Measurements from ENCODE around the gene LDLRAD2.

Gene LDLRAD2

DNA sequence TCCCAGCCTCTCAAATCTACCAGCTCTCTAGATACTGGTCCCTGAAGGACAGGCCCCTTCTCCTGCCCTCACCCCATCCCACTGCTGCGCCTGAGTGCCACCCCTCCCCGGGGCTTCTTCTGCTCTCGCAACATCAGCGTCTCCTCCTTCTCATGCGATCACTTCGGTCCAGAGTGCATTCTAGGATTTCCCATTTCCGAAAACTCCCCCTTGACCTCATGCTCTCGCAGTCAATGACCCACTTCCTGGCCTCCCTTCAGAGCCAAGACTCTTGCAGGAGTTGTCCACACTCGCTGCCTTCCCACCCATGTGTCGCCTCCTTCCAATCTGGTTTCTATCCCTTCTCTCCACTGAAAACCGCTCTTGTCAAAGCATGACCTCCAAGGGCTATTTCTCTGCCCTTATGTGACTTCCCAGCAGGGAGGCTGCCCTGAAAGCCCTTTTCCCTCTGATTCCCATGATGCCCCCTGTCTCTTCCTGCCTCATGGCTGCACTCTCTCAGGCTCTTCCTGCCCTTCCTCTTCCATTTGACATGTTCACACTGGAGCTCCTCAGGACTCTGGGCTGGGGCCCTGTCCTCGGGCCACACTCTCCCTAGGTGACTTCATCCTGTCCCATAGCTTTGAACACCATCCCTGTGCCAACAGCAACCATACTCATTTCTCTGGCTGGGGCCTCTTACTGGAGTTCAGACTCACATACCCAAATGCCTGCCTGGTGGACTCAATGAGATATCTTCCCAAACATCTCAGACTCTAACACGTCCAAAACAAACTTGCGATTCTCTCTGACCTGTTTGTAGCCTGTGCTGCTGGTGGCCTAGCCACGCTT lies 46.0 kb downstream of the LDLRAD2 start:
- no peak for DNase-seq (ENCODE audit: low spot score)

DNA sequence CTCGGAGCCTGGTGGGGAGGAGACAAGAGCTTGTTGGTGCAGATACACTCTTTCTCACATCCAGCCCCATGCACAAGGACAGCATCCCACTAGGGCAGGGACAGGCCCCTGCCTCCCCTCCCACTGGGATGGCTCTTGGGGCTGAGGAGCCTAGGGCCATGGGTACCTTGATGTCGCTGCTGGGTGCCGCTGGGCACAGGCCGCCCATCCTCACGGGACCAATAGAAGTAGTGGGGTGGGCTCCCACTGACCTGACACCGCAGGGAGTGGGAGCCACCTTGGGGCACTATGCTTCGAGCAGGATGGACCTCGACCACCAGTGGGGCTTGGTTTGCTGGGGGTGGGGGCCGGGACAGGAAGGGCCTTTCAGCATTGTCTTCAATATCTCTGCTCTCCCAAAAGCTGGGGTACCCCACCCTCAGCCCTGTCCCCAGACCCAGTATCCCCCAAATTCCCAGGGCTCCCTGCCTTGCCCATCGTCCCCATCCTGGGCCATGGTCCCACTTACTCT lies 47.7 kb downstream of the LDLRAD2 start:
- no peak for DNase-seq (ENCODE audit: low spot score)
- FAIRE-seq: no peak

More for the DNA sequence above, 46.0 kb downstream of the LDLRAD2 start:
- no peak for FAIRE-seq

DNA sequence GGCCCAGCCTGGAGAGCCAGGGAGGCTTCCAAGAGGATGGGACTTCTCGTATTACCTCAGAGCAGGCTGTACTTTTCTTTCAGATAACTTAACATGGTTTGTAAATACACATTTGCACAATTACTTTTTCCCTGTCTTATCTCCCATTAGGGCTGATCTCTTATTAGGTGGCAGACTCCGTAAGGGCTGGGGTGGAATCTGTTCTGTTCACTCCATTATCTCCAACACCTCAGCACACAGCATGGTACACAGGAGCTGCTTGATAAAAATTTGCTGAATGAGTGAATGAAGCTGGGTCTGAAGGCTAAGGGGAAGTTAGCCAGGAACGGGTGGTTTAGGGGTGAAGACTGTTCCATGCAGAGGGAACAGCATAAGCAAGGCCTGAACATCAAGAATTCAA lies 48.9 kb downstream of the LDLRAD2 start:
- FAIRE-seq (no peak), DNase-seq (ENCODE audit: low spot score) (no peak)

DNA sequence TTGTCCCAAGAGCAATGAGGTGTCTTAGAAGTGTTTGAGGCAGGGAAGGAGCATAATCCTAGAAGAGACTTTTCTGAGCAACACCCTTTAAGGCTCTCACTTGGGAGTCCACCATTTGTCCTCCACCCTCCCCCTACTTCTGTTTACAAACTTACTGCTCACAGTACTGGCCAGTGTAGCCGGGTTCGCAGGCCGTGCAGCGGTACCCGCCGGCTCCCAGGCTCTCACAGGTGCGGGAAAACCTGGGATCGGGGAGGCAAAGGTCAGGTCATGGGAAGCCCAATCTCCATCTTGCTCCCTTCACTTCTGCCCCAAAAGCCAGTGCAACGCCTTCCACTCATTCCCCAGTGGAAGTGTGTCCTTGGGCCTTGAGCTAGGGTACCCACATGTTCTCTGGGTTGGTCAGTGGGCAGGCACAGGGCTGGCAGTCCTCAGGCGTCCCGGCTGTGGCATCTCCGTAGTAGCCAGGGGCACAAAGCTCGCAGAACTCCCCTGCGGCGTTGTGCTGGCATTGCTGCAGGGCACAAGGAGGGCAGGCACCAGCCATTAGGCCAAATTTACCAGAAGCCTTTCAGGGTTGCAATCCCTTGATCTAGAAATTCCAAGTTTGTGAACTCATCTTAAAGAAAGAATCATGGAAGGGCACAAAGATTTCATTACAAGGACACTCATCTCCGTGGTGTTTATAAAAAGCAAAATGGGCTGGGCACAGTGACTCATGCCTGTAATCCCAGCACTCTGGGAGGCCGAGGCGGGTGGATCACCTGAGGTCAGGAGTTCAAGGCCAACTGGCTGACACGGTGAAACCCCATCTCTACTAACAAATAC lies 49.8 kb downstream of the LDLRAD2 start:
- DNase-seq (ENCODE audit: low spot score): peak; percentile 31
- FAIRE-seq: no peak

DNA sequence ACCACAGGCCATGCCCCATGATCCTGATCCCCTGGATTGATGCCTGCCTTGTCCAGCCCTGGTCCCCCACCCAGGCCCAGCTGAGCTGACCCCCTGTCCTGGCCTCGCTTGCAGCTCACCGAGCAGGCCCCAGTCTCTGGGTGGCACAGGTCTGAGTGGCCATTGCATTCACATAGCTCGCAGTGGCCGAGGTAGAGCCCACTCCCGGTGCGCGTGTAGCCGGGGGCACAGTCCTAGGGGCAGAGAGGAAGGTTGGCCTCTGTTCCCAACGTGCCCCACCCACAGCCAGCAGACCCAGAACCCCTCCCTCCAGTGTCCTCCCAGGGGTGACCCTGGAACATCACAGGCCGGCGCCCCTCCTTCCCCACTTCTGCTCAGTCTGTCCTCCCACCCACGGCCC lies 51.9 kb downstream of the LDLRAD2 start:
- FAIRE-seq (no peak), DNase-seq (ENCODE audit: low spot score) (no peak)

DNA sequence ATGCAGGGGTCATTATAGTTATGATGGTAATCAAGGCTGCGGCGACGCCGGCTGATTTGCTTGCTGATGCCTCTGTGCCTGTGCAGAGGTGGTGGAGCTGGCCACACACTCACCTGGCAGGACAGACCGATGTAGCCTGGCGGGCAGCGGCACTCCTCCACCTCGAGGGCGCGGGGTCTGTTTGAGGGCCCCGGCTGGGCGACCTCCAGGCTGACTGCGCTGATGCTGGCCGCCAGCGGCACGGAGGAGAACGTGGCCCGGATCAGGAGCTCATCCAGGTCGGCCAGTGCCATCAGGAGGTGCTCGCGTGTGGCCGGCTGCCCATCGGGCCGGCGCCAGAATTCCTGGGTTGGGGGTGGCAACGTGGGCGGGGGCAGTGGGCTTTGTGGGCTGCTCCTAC lies 52.7 kb downstream of the LDLRAD2 start:
- no peak for FAIRE-seq

DNA sequence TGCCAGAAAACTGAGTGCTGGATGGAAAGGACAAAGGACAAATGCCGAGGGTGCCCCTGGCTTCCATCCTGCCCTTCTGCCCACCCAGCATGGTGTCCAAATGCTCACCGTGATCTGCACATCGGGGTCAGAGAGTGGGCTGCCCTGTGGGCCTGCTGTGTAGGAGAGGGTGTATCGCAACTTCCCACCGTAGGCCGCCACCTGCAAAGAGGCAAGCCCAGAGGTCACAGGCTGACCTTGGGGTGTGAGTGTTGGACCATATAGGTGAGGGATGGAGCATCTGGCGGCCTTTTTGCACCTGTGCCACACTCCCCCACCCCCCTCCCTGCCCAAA lies 53.5 kb downstream of the LDLRAD2 start:
- FAIRE-seq: no peak
- no peak for DNase-seq (ENCODE audit: low spot score)

More for the DNA sequence above, 52.7 kb downstream of the LDLRAD2 start:
- no peak for DNase-seq (ENCODE audit: low spot score)

DNA sequence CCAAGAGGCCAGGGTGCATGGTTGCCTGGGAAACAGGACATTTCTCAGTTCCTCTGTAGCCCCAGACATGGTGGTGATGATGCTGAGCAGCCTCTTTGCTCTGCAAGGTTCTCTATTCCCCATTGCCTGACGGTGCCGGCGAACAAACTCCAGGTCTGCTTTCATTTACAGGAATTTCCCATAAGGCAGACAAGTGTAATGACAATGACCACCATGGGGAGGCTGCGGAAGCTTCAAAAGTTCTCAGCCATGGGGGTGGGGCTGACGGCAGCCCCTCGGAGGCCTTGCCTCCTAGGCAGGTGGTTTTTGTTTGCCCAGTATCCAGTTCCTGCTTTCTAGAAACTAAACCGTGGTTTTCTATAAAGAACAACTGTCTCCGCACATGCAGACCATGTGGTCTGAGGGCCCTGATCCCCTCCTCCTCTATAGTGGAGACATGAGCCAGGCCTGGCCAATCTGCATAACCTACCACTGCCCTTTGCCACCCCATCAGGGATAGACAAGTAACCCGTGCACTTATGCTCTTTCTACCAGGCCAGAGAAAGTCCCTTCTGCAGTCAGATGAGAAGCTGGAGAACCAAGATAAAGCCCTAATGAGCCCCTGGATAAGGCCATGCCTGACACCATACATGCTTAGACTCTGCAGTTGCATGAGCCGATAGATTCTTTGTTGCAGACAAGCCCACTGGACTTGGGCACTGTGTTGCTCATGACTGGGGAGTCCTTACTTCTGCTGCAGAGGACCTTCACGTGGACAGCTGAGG lies 54.1 kb downstream of the LDLRAD2 start:
- no peak for FAIRE-seq
- DNase-seq (ENCODE audit: low spot score): no peak

DNA sequence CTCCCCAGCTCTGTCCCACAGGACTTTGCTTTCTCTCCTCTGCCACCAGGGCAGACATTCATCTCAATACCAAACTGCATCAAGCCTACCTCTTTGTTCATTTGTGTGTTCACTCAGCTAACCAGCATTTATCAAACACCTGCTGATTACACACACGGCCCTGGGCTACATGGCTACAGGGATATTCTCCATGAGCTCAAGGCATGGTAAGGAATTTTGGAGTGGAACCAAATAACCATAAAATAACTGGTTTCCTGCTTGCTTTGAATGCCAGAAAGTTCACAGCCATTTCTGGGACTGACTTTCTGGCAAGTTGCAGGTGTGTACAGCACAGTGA lies 54.6 kb downstream of the LDLRAD2 start:
- DNase-seq (ENCODE audit: low spot score) (no peak), FAIRE-seq (no peak)

DNA sequence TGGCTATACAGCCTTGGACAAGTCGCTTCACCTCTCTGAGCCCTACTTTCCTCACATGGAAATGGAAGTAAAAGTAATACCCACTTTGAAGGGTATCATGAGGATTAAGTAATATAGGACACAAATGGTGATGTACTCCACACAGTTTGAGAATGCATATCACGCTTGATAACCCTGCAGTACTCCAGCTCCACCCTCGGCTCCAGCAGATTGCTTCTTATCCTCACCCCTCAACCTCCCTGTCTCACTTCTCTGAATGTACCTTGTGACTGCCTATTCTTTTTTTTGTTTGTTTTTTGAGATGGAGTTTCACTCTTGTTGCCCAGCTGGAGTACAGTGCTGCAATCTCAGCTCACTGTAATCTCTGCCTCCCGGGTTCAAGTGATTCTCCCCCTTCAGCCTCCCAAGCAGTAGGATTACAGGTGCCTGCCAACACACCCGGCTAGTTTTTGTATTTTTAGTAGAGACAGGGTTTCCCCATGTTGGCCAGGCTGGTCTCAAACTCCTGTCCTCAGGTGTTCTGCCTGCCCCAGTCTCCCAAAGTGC lies 55.5 kb downstream of the LDLRAD2 start:
- DNase-seq (ENCODE audit: low spot score) (no peak), FAIRE-seq (no peak)

DNA sequence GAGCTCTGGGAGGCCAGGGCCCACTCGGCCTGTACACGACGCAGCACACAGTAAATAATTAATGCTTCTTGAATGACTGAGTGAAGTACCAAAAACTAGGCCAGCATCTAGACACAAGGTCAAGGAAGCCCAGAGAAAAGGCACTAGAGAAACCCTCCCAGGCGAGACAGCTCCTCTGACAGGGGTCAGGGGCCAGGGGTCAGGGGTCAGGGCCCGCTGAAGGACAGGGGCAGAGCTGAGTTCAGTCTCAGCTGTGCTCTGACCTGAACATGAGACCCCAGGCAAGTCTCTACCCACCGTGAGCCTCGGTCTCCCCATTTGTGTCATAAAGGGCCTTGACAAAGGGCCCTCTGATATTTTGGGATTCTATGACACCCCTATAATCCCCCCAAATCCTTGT lies 56.4 kb downstream of the LDLRAD2 start:
- DNase-seq (ENCODE audit: low spot score): no peak
- FAIRE-seq: no peak

DNA sequence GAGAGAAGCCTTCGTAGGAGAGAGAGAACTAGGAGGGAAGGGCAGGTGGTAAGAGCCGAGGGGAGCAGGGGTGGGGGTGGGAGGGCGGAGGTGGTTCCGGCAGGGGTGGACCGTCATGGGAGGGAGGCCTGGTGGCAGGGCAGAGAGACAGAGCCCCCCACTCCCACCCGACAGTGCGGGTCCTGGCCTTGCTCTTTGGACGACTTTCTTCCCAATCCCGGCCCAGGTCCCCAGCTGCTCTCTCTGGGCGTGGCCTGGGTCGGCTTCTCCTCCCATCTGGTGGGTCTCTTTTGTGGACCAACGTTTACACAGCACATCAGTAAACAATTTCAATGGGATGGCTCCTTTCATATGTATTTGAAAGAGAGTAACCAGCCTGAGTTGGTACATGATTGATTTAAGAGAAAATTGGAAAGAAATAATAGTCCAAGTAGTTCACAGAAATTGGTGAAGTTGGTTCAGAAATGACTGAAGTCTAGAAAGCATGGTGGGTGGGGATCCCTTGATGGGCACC lies 56.9 kb downstream of the LDLRAD2 start:
- FAIRE-seq (no peak), DNase-seq (ENCODE audit: low spot score) (no peak)

DNA sequence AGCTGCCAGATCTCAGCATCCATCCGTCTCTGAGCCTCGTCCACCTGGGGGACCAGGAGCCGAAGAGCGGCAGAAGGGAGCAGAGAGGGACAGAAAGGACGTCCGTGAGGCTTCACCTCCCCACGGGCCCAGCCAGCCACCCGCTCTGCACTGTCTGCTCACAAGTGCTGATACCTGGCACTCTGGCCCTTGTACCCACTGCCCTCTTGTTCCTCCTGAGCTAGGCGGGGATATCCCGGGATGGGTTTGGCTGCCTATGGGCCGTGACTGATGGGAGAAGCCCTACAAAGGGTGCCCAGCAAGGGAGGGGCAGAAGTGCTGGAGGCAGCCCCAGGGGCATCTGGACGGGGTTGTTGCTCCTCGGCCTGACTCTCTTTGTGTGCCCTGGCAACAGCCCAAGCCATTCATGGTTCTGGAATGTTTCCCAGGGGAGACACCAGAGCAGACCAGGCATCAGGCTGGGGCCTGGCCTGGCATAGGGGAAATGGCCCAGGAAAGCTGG lies 57.6 kb downstream of the LDLRAD2 start:
- peak; percentile 96 for DNase-seq (ENCODE audit: low spot score)

DNA sequence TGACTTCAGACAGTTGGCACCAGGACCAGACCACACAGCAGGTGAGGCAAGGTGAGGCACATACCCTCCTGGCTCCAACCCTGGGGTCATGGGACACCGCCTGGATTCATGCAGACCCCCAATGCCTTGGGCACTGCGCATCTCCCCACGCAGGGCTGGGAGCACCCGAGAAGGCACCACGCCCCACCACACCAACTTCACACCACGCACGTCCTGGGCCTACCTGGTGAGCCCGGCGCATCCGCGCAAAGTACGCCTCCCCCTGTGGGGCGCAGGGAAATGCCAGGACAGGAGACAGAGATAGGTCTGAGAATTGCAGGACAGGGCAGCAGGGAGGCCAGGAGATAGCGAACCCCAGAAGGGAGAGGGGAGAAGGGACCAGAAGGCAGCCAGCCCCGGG lies 58.5 kb downstream of the LDLRAD2 start:
- DNase-seq (ENCODE audit: low spot score) (no peak), FAIRE-seq (no peak)

More for the DNA sequence above, 57.6 kb downstream of the LDLRAD2 start:
- FAIRE-seq: peak; percentile 70

DNA sequence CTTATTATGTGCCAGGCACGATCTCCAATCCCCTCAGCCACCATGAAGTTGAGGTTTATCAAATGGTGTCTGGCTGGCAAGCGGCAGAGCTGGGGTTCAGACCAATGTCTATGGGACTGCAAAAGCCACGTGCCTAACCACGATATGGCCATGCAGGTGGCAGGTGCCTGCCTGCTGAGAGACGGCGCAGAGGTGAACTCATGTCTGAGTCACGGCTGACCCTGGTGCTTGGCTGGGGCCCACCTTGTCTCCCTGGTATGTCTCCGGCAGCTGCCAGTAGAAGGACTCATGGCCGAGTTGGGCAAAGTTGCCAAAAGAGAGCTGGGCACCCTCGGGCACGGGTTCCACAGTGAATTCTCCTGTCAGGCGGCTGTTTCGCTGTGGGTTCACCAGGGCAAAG lies 59.9 kb downstream of the LDLRAD2 start:
- DNase-seq (ENCODE audit: low spot score): peak; percentile 37
- no peak for FAIRE-seq

DNA sequence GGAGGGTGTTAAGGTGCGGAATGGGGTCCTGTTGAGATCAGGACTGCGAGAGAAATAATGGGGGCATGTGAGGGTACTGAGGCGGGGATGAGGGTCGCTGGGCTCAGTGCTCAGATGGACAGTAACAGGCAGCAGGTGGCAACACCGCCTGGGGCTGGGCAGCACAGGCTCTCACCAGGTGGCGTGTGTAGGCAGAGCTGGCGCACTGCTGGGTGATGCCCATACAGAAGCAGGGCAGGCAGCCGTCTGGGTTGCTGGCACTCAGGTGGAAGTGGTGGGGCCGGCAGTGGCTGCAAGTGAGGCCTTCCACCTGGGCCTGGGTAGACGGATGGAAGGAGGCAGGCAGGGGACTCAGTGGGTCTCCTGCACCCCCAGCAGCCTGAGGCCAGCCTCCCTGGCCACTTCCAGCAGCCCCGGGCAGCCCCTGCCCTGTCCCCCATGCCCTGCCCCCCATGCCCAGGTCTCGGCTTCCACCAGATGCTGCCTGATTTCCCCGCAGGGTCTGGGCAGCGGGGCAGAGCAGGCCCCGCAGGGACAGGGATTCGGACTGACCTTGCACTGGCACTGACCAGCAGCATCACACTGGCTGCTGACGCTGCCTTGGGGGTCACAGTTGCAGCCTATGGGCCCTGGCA lies 60.5 kb downstream of the LDLRAD2 start:
- no peak for DNase-seq (ENCODE audit: low spot score)
- no peak for FAIRE-seq

DNA sequence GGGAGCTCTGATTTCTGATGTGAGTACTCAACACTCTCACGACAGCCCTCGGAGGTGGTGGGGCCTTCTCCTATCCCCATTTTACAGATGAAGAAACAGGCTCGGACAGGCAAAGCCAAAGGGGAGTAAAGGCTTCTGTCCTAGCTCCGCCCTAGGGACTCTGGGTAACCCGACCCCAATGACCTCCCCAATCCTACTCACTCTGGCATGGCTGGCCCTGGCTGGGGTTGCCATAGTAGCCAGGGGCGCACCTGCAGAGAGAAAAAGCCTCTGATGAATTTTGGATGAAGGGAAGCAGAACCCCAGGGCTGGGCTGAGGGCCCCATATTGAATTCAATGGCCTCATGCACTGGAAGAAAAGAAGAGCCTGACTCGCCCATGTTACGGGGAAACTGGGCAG lies 61.1 kb downstream of the LDLRAD2 start:
- FAIRE-seq (no peak), DNase-seq (ENCODE audit: low spot score) (no peak)

DNA sequence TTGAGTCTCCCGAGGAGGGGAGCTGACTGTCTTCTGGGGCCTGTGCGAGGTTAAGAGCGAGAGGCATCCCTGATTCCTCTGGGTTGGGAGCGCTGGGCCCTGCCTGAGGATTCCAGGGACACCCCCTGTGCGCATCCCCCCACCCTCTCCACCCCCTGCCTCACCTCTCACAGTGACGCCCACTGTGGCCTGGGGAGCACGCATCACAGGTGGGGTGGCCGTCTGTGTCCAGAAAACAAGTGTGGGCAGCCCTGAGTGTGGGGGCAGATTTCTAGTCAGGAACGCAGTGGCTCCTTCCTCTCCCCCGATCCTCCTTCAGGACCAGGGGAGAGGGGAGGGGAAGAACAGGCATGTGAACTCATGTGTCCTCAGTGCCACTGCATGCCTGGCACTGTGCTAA lies 61.7 kb downstream of the LDLRAD2 start:
- FAIRE-seq: no peak
- no peak for DNase-seq (ENCODE audit: low spot score)

DNA sequence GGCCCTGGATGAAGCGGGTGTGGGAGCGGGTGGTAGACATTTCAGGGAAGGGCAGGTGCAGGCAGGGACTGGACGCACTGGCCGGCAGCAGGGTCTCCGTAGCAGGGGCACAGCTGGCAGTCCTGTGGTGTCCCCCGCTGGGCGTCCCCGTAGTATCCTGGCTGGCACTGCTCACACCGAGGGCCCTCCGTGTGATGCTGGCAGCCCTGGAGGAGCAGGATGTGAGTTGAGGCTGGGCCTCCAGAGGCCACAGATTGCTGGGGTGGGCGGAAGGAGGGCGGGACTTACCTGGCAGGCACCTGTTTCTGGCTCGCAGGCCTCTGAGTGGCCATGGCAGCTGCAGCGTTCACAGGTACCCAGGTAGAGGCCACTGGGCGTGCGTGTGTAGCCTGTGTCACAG lies 62.3 kb downstream of the LDLRAD2 start:
- FAIRE-seq (no peak), DNase-seq (ENCODE audit: low spot score) (no peak)

Data from urothelium cell line (cell line).